Skeletal muscle tissue (tissue), 4 donors: ENCODE measurements around the gene TDRD7. TPM values are rescaled to one million over a fixed set of nuclear protein-coding genes. Genes with fewer than 3 reads are reported as not detected.

Experiments used
- H3K27ac ChIP-seq: one replicate; pipeline ENCODE4 v1.7.0; 2013; ENCODE audit warnings: mild to moderate bottlenecking, low read depth, low read length, inconsistent platforms
- H3K27me3 ChIP-seq, 3 donors: one replicate each; pipeline ENCODE4 v1.7.0; 2013; ENCODE audit warnings: low read length in 3 of 3; ENCODE audit not compliant: control insufficient read depth in 3 of 3, insufficient read depth in 3 of 3
- H3K36me3 ChIP-seq, 3 donors: one replicate each; pipeline ENCODE4 v1.7.0; 2013; ENCODE audit warnings: low read length in 3 of 3; ENCODE audit not compliant: control insufficient read depth in 3 of 3, insufficient read depth in 3 of 3
- H3K4me1 ChIP-seq, 3 donors: one replicate each; pipeline ENCODE4 v1.7.0; 2013; ENCODE audit warnings: low read length in 3 of 3, mild to moderate bottlenecking in 3 of 3; ENCODE audit not compliant: control insufficient read depth in 3 of 3, insufficient read depth in 3 of 3
- H3K4me3 ChIP-seq, 3 donors: one replicate each; pipeline ENCODE4 v1.7.0; 2013; ENCODE audit warnings: low read length in 3 of 3
- H3K9ac ChIP-seq, 3 donors: one replicate each; pipeline ENCODE4 v1.7.0; 2013; ENCODE audit warnings: low read length in 3 of 3, mild to moderate bottlenecking in 3 of 3, moderate library complexity in 2 of 3, low read depth in 1 of 3
- H3K9me3 ChIP-seq, 3 donors: one replicate each; pipeline ENCODE4 v1.7.0; 2013; ENCODE audit warnings: low read length in 3 of 3; ENCODE audit not compliant: control insufficient read depth in 3 of 3
- total RNA-seq: library from RNA; depleted of rRNA; stranded (reverse); fragments of >200 nt; gene quantifications from one replicate; pipeline ENCODE4 v1.2.3, GENCODE V29; 2014
- donor health status: Osteomylitis.

Gene TDRD7
- total RNA-seq, 1 donor from 2014 or later, result 5.2 TPM

GRCh38 chr9:97418880-97419279 is 7.0 kb downstream of the TDRD7 start:
- H3K9ac ChIP-seq, result no peak overlapping the region
- no peaks in the 10 kb centered on the region for H3K9me3 ChIP-seq
- H3K36me3 ChIP-seq, result no peaks in the 10 kb centered on the region
- peaks cover 0 to 5% (median 0%) of the 10 kb centered on the region in 3 donors for H3K4me1 ChIP-seq
- no peak overlapping the region for H3K4me3 ChIP-seq
- no peak overlapping the region for H3K27ac ChIP-seq
- no peaks in the 10 kb centered on the region for H3K27me3 ChIP-seq

- H3K4me3 ChIP-seq, result no peak overlapping the region
- H3K4me1 ChIP-seq, result peaks cover 0 to 5% (median 0%) of the 10 kb centered on the region in 3 donors
- H3K9me3 ChIP-seq, result no peaks in the 10 kb centered on the region
- no peaks in the 10 kb centered on the region for H3K27me3 ChIP-seq
- H3K36me3 ChIP-seq, result no peaks in the 10 kb centered on the region
- no peak overlapping the region for H3K9ac ChIP-seq
- no peak overlapping the region for H3K27ac ChIP-seq
Measured at GRCh38 chr9:97419309-97419867, 7.5 kb downstream of the TDRD7 start.

- no peaks in the 10 kb centered on the region for H3K27me3 ChIP-seq
Measured at GRCh38 chr9:97425336-97425972, 13.6 kb downstream of the TDRD7 start.

GRCh38 chr9:97425973-97426336 is 14.1 kb downstream of the TDRD7 start:
- no peaks in the 10 kb centered on the region for H3K27me3 ChIP-seq
- no peak overlapping the region for H3K27ac ChIP-seq
- H3K4me3 ChIP-seq, result no peak overlapping the region
- peaks cover 2 to 10% (median 3%) of the 10 kb centered on the region in 3 donors for H3K36me3 ChIP-seq
- no peak overlapping the region for H3K9ac ChIP-seq
- no peaks in the 10 kb centered on the region for H3K9me3 ChIP-seq
- no peaks in the 10 kb centered on the region for H3K4me1 ChIP-seq

More at GRCh38 chr9:97425336-97425972, 13.6 kb downstream of the TDRD7 start:
- Histone ChIP-seq H3K9ac (no peak overlapping the region), H3K4me3 (no peak overlapping the region), H3K36me3 (peaks cover 2 to 10% (median 3%) of the 10 kb centered on the region in 3 donors), H3K27ac (no peak overlapping the region), H3K9me3 (no peaks in the 10 kb centered on the region), H3K4me1 (no peaks in the 10 kb centered on the region)

- Histone ChIP-seq H3K9ac (no peak overlapping the region), H3K36me3 (peaks cover 5 to 14% (median 6%) of the 10 kb centered on the region in 3 donors), H3K27me3 (no peaks in the 10 kb centered on the region), H3K9me3 (no peaks in the 10 kb centered on the region), H3K4me3 (no peak overlapping the region), H3K27ac (no peak overlapping the region), H3K4me1 (no peaks in the 10 kb centered on the region)
Measured at GRCh38 chr9:97427885-97428284, 16.0 kb downstream of the TDRD7 start.

GRCh38 chr9:97430316-97431043 is 18.6 kb downstream of the TDRD7 start:
- H3K9ac ChIP-seq, result no peak overlapping the region
- H3K9me3 ChIP-seq, result no peaks in the 10 kb centered on the region
- H3K27ac ChIP-seq, result no peak overlapping the region
- no peaks in the 10 kb centered on the region for H3K4me1 ChIP-seq
- H3K27me3 ChIP-seq, result no peaks in the 10 kb centered on the region
- H3K4me3 ChIP-seq, result no peak overlapping the region
- H3K36me3 ChIP-seq, result peaks cover 5 to 14% (median 9%) of the 10 kb centered on the region in 3 donors

- Histone ChIP-seq H3K9ac (no peak overlapping the region), H3K4me1 (no peaks in the 10 kb centered on the region), H3K4me3 (no peak overlapping the region), H3K27ac (no peak overlapping the region), H3K36me3 (peaks cover 5 to 14% (median 9%) of the 10 kb centered on the region in 3 donors), H3K9me3 (no peaks in the 10 kb centered on the region), H3K27me3 (no peaks in the 10 kb centered on the region)
Measured at GRCh38 chr9:97431044-97431441, 19.1 kb downstream of the TDRD7 start.

GRCh38 chr9:97431549-97432143 is 19.8 kb downstream of the TDRD7 start:
- H3K9ac ChIP-seq, result no peak overlapping the region
- H3K9me3 ChIP-seq, result no peaks in the 10 kb centered on the region
- no peak overlapping the region for H3K27ac ChIP-seq
- H3K4me1 ChIP-seq, result no peaks in the 10 kb centered on the region
- H3K4me3 ChIP-seq, result no peak overlapping the region
- H3K36me3 ChIP-seq, result peaks cover 5 to 14% (median 9%) of the 10 kb centered on the region in 3 donors
- no peaks in the 10 kb centered on the region for H3K27me3 ChIP-seq

GRCh38 chr9:97437051-97437600 is 25.2 kb downstream of the TDRD7 start:
- Histone ChIP-seq H3K4me3 (no peak overlapping the region), H3K36me3 (peaks cover under 1 to 13% (median 2%) of the 10 kb centered on the region in 3 donors), H3K9me3 (no peaks in the 10 kb centered on the region), H3K4me1 (no peaks in the 10 kb centered on the region), H3K27ac (no peak overlapping the region), H3K27me3 (no peaks in the 10 kb centered on the region), H3K9ac (no peak overlapping the region)
